OCI-LY7 (cell line): Measurements from ENCODE around the gene BCL7B. TPM values are rescaled to one million over a fixed set of nuclear protein-coding genes. Genes with fewer than 3 reads are reported as not detected.

ENCODE experiments used
- BruUV-seq: library from RNA; stranded (reverse); fragments of 400-500 nt; replicated peaks from 2 replicates; lab custom pipeline; 2021; lab: Mats Ljungman, UMichigan
- CTCF ChIA-PET: fragments of 300-600 bp; sonication (Branson Sonifier 250); formaldehyde crosslinking; loops from one replicate; lab custom pipeline; 2022; ENCODE audit warnings: antibody characterized with exemption; ENCODE audit not compliant: unreplicated experiment; lab: Charles Lee
- POLR2A ChIA-PET: fragments of 300-600 bp; sonication (Branson Sonifier 250); formaldehyde crosslinking; loops from one replicate; lab custom pipeline; 2022; ENCODE audit warnings: antibody characterized with exemption; lab: Charles Lee
- DNase-seq: peaks from one replicate; pipeline ENCODE4 v3.0.0-alpha.2; 2015; ENCODE audit warnings: low spot score
- H2AFZ ChIP-seq: fragments of 200-600 bp; sonication (generic), shearing (Covaris generic); 2 replicates; pipeline ENCODE4 v1.6.1; 2014; ENCODE audit warnings: mild to moderate bottlenecking, antibody characterized with exemption, low read length, moderate library complexity
- H3K27ac ChIP-seq: fragments of 200-600 bp; sonication (generic); 2 replicates; pipeline ENCODE4 v1.5.1; 2014; ENCODE audit warnings: mixed run types, low read depth, mild to moderate bottlenecking, moderate library complexity, low read length, inconsistent platforms; ENCODE audit not compliant: poor library complexity, severe bottlenecking
- H3K36me3 ChIP-seq: fragments of 200-600 bp; sonication (generic); 2 replicates; pipeline ENCODE4 v1.6.1; 2014; ENCODE audit warnings: mild to moderate bottlenecking, antibody characterized with exemption, low read length, moderate library complexity, mixed read lengths; ENCODE audit not compliant: insufficient read depth
- H3K4me1 ChIP-seq: fragments of 200-600 bp; sonication (generic); 2 replicates; pipeline ENCODE4 v1.5.1; 2014; ENCODE audit warnings: mild to moderate bottlenecking, low read length; ENCODE audit not compliant: insufficient read depth, poor library complexity, severe bottlenecking
- H3K4me2 ChIP-seq: fragments of 200-600 bp; sonication (generic); 2 replicates; pipeline ENCODE4 v1.6.1; 2014; ENCODE audit warnings: mild to moderate bottlenecking, low read length
- H3K4me3 ChIP-seq: fragments of 200-600 bp; sonication (generic); 2 replicates; pipeline ENCODE4 v1.5.1; 2014; ENCODE audit warnings: mild to moderate bottlenecking, low read depth, low read length; ENCODE audit not compliant: poor library complexity, severe bottlenecking
- H3K79me2 ChIP-seq: fragments of 200-600 bp; sonication (generic); 2 replicates; pipeline ENCODE4 v1.6.1; 2016; ENCODE audit warnings: low read depth, mild to moderate bottlenecking, low read length, moderate library complexity, mixed read lengths; ENCODE audit not compliant: insufficient read depth
- H3K9me2 ChIP-seq: fragments of 200-600 bp; sonication (generic); 2 replicates; pipeline ENCODE4 v1.6.1; 2016; ENCODE audit warnings: mild to moderate bottlenecking, low read length, mixed read lengths; ENCODE audit not compliant: insufficient read depth
- H3K9me3 ChIP-seq: fragments of 200-600 bp; sonication (generic); 2 replicates; pipeline ENCODE4 v1.6.1; 2014; ENCODE audit warnings: mild to moderate bottlenecking, mixed run types, low read length, mixed read lengths
- H4K20me1 ChIP-seq: fragments of 200-600 bp; sonication (generic); 2 replicates; pipeline ENCODE4 v1.6.1; 2014; ENCODE audit warnings: mild to moderate bottlenecking, antibody characterized with exemption, low read length, moderate library complexity, mixed read lengths; ENCODE audit not compliant: insufficient read depth
- EZH2phosphoT487 ChIP-seq: fragments of 200-600 bp; sonication (generic); IDR thresholded peaks from 2 replicates; pipeline ENCODE4 v1.6.1; 2018; ENCODE audit warnings: low read depth, borderline replicate concordance, mild to moderate bottlenecking, mixed run types, antibody characterized with exemption, low read length, moderate library complexity, mixed read lengths
- intact Hi-C: fragments of 100-400 bp; cut with micrococcal nuclease; formaldehyde crosslinking; loops from one replicate; pipeline ENCODE4 v1.10.0; 2022; ENCODE audit not compliant: unreplicated experiment
- total RNA-seq, 2 experiments: library from RNA; depleted of rRNA in 1 of 2; stranded (reverse); fragments of >200 nt in 1 of 2; shearing (Covaris generic) in 1 of 2; gene quantifications; 2 replicates each; pipeline ENCODE4 v1.2.3, GENCODE V29; 2014 to 2022
- TF ChIP-seq, protein P1 (sequence below): fragments of 200-600 bp; sonication (generic); conservative IDR thresholded peaks from 2 replicates; pipeline ENCODE4 v1.5.1; 2014; ENCODE audit warnings: mild to moderate bottlenecking, antibody characterized with exemption, low read length, moderate library complexity, mixed read lengths

The BCL7B gene
- total RNA-seq, 2 experiments from 2014 or later, result 31.7 to 51.7 TPM

DNA sequence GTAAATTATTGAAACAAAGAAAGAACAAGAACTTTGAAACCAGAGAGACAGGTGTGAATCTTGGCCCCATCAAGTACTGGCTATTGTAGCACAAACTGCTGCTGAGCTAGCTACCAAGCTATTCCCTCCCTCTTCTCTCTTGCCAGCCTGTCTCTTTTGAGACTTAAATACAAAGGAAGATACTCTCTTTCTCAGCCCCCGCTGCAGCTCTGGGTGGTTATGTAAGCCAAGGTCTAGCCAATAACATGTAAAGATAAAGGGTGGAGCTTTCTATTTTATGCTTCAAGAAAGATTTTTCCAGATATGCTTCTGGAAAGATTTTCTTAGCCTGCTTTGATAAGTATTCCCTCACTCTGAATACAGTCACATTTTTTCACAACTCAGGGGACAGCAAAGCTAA lies 52.6 kb downstream of the BCL7B start:
- TF ChIP-seq, protein P1, sequence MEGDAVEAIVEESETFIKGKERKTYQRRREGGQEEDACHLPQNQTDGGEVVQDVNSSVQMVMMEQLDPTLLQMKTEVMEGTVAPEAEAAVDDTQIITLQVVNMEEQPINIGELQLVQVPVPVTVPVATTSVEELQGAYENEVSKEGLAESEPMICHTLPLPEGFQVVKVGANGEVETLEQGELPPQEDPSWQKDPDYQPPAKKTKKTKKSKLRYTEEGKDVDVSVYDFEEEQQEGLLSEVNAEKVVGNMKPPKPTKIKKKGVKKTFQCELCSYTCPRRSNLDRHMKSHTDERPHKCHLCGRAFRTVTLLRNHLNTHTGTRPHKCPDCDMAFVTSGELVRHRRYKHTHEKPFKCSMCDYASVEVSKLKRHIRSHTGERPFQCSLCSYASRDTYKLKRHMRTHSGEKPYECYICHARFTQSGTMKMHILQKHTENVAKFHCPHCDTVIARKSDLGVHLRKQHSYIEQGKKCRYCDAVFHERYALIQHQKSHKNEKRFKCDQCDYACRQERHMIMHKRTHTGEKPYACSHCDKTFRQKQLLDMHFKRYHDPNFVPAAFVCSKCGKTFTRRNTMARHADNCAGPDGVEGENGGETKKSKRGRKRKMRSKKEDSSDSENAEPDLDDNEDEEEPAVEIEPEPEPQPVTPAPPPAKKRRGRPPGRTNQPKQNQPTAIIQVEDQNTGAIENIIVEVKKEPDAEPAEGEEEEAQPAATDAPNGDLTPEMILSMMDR, result no peak
- no peak for TF ChIP-seq EZH2phosphoT487
- Histone ChIP-seq H3K27ac (no peak overlapping the region), H4K20me1 (peaks cover 6% of the 10 kb centered on the region; the same call in 1 of the 2 replicates), H3K79me2 (peaks cover 60% of the 10 kb centered on the region), H3K4me1 (no peaks in the 10 kb centered on the region), H3K36me3 (peaks cover 94% of the 10 kb centered on the region), H3K9me2 (no peaks in the 10 kb centered on the region), H2AFZ (no peak overlapping the region), H3K4me2 (no peak overlapping the region), H3K9me3 (no peaks in the 10 kb centered on the region), H3K4me3 (no peak overlapping the region)
- ChIA-PET POLR2A (interaction anchor here (0.9 to 1.6 kb wide), 3 partner anchors 11 to 73 kb away, joined by 3 to 7 read pairs (median 3); partner anchors contain the start of gene TBL2), CTCF (no interaction called here)
- DNase-seq, result no peak
- BruUV-seq, result TSS peak; percentile 32
- intact Hi-C loops, result no loop called here

DNA sequence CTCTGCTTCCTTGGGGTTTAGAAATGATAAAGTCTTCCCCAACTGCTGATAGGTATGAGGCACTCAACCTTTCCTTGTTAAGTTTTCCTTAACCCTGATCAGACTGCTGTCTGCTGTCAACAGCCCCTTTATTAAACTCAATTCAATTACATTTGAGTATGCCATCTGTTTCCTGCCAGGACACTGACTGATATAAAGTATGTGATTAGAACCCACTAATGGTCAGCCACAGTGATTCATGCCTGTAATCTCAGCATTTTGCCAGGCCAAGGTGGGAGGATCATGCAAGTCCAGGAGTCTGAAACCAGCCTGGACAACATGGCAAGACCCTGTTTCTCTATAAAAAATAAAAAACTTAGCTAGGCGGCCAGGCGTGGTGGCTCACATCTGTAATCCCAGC lies 53.5 kb downstream of the BCL7B start:
- H3K9me2 ChIP-seq, result no peaks in the 10 kb centered on the region
- H3K4me2 ChIP-seq, result no peak overlapping the region
- no peaks in the 10 kb centered on the region for H3K9me3 ChIP-seq
- no TSS peak for BruUV-seq
- H3K79me2 ChIP-seq, result peaks cover 51% of the 10 kb centered on the region
- ChIA-PET CTCF (no interaction called here), POLR2A (interaction anchor here (0.7 to 1.1 kb wide), 2 partner anchors 15 to 44 kb away, joined by 4 to 7 read pairs; no protein-coding TSS in a partner anchor)
- no peak for DNase-seq
- peaks cover 94% of the 10 kb centered on the region for H3K36me3 ChIP-seq
- no peak for TF ChIP-seq EZH2phosphoT487
- TF ChIP-seq, protein P1, result no peak
- no peaks in the 10 kb centered on the region for H3K4me1 ChIP-seq
- H3K4me3 ChIP-seq, result no peak overlapping the region
- no peak overlapping the region for H2AFZ ChIP-seq
- no peak overlapping the region for H3K27ac ChIP-seq
- intact Hi-C loops, result no loop called here
- peaks cover 6% of the 10 kb centered on the region; the same call in 1 of the 2 replicates for H4K20me1 ChIP-seq

DNA sequence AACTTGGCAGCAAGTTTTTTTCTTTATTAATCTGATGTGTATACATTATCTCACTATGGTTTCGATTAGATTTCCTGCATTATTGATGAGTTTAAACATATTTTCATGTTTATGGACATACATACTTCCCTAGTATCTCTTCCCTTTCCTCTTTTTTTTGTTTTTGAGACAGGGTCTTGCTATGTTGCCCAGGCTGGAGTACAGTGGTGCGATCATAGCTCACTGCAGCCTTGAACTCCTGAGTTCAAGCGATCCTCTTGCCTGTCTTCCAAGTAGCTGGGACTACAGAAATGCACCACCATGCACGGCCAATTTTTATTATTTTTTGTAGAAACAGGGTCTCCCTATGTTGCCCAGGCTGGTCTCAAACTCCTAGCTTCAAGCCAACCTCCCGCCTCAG lies 54.3 kb downstream of the BCL7B start:
- Histone ChIP-seq H3K36me3 (peaks cover 94% of the 10 kb centered on the region), H3K4me1 (no peaks in the 10 kb centered on the region), H2AFZ (no peak overlapping the region), H3K79me2 (peaks cover 48% of the 10 kb centered on the region), H3K9me2 (no peaks in the 10 kb centered on the region), H4K20me1 (peaks cover 6% of the 10 kb centered on the region; the same call in 1 of the 2 replicates), H3K4me3 (no peak overlapping the region), H3K27ac (no peak overlapping the region), H3K9me3 (no peaks in the 10 kb centered on the region), H3K4me2 (no peak overlapping the region)
- BruUV-seq, result no TSS peak
- intact Hi-C loops, result no loop called here
- no peak for TF ChIP-seq EZH2phosphoT487
- TF ChIP-seq, protein P1, result no peak
- ChIA-PET CTCF (no interaction called here), POLR2A (no interaction called here)
- DNase-seq, result no peak
